ENCODE results near the gene PCBD1.
"Not testable (repeated sequence)": the region's sequence is repeated elsewhere in the genome, so short reads cannot be mapped to it uniquely, and the experiment has no call there.

Gene PCBD1

DNA sequence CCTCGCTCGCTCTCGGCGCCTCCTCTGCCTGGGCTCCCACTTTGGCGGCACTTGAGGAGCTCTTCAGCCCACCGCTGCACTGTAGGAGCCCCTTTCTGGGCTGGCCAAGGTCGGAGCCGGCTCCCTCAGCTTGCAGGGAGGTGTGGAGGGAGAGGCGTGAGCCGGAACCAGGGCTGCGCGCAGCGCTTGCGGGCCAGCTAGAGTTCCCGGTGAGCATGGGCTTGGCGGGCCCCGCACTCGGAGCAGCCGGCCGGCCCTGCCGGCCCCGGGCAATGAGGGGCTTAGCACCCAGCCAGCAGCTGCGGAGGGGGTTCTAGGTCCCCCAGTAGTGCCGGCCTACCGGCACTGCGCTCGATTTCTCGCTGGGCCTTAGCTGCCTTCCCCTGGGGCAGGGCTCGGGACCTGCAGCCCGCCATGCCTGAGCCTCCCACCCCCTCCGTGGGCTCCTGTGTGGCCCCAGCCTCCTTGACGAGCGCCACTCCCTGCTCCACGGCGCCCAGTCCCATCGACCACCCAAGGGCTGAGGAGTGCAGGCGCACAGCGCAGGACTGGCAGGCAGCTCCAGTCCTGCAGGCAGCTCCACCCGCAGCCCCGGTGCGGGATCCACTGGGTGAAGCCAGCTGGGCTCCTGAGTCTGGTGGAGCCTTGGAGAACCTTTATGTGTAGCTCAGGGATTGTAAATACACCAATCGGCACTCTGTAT, 26.7 kb downstream of the PCBD1 start:
- DNase-seq: not testable (repeated sequence)

DNA sequence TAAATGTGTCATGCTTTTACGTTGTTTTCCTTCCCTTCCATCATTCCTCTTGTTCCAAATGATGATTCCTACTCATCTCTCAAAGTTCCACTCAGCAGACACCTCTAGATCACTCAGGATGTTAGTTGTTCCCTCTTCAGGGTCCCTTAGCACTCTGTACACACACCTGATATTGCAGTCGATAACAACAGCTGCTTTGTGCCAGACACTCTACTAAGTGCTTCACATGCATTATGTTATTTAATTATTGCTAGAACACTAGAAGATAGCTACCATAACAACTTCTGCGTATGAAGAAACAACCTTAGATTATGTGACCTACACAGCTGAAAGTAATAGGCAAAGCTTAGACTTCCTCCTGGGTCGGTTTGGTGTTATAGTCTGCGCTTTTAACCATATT, 29.6 kb downstream of the PCBD1 start:
- DNase-seq: no peak

DNA sequence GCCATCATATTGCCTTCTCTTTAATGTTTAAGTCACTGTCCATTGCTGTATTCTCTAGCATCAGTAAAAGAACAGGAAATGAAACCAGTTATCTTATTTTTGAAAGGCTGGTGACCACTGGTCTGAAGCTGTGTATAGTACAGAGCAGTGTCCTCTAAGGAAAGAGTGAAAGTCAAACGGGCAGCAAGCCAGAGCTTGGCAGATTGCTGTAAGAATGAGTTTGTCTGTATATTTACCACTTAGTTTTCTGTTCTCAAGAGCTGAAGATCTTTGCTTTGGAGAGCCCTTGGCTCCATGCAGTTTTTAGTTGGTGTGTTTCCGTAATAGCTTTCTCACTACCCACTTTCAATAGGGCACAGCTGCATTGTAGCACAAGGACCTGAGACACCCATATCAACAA, 31.9 kb downstream of the PCBD1 start:
- DNase-seq: no peak

DNA sequence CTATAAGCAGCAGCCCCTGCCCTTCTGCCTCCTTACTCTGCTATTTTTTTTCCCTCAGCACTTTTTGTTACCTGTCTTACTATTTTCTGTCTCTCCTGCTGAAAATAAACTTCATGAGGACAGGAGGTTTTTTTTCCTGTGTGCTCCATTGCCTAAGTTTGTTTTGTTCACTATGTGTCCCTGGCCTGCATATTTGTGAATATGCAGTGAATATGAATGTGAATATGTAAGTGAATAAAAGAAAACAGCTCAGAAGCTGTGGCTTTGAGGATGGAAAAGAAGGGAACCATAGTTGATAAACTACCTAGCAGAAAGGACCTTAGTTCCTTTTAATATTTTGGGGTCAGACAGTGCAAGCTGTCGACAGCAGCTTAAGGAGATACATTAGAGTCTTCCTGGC, 34.9 kb downstream of the PCBD1 start:
- DNase-seq: no peak

DNA sequence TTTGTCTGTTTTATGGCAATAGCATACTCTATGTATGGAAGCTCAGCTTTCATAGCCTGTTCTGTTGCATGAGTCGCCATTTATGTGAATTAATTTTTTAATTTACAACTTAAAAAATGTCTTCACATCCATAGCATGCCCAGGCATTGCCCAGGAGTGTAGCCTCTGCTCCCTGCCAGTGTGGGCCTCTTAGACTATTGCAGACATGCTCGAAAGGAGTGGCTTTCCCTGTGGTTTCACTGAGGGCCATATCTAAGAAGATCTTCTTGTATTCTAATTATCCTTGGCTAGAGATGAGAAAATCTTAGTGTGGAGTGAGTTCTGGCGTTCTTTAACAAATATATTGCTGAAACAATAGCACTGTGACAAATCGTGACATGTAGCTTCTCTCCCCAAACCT, 35.3 kb downstream of the PCBD1 start:
- no peak for DNase-seq

DNA sequence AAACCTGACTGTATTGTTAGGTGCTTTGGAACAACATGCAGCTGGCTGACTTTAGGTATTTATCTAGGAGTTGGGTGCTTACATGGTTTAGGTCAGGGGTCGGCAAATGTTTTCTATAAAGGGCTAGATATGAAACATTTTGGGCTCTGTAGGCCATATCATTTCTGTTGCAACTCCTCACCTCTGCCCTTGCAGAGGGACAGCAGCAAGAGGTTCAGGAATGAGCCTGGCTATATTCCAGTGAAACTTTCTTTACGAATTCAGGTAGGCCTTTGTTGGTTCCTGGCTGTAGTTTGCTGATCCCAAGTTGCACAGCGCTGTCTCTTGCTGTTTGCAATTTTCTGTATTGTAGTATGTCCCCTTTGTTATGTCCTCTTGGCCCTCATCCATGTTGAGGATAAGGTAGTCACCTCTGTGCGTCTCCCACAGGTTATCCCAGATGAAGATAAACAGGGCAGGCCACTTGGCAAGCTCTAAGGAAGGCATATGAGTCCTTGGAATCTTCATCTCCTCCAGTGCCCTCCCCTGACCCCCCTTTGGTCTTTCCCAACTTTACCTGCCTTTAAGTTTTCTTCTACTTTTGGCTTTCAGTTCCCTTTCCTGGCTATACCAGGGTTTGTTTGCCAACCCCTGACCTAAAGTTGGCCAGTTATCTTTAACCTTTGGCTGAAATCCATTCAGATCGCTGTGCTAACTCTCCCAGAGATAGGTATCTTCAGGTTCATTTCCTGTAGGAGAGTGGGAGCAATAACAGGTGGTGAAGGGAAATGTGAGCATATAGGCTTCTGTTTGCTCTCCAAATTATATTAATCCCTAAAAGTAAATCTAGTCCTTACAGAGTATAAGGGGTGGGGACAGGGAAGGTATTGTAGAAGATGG, 36.5 kb downstream of the PCBD1 start:
- no peak for DNase-seq

DNA sequence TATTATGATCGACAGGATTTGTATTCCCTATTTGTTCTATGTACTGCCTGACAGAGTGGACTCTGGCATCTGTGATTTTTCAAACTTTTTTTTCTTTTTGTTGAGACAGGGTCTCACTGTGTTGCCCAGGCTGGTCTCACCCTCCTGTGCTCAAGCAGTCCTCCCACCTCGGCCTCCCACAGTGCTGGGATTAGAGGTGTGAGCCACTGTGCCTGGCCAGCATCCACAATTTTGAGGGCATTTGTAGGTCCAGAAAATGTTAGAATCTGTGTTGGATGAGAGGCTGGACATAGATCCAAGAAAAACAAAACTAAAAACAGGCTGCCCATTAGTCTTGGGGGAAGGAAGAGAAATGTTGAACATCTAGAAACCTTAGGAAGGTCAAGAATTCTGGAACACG, 38.3 kb downstream of the PCBD1 start:
- DNase-seq: no peak

DNA sequence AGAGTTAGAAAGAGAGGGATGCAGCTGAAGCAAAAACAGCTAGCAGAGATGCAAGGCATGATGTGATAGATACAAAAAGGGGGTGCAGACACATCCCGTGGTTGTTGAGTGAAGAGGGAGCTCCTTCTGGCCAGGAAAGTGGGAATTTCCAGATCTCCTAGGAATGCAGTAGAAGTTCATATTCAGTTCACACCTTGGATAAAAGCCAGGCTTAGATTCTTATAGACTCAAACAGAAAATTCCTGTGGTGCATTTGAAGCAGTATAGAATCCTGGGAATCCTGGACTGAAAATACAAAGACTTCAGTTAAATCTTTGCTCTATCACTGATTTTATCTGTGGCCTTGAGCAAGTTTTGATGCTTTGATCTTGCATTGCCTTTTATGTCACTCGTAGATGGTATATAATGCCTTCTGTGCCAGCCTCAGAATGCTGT, 38.8 kb downstream of the PCBD1 start:
- DNase-seq: no peak

DNA sequence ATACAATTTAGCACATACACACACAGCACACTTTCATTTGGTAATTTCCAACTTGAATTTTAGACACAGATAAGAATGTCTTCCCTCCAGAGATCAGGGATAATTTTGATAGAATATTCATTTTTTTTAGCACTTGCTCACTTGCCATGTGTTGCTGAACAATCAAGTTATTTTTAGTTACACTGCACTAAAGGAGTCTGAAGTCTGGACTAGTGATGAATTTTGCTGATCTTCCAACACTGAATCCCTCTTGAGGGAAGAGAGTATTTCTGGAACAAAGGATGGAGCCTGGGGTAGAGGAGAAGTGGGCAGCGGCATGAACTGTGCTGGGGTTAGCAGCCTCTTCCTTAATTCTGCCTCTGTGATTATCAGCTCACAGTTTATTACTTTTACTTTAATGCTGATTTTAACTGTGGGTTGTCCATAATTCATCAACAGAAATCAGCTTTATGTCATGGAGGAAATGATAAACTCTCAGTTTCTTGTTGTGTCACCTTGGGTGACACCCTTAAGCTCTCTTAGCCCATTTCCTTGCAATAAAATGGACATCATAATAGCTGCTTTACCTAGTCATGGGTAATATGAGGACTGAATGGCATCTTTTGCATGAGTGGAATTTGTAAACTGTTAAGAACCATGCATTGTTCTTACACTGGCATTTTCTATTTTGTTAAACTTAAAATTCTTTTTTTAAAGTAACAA, 40.6 kb downstream of the PCBD1 start:
- DNase-seq: no peak

DNA sequence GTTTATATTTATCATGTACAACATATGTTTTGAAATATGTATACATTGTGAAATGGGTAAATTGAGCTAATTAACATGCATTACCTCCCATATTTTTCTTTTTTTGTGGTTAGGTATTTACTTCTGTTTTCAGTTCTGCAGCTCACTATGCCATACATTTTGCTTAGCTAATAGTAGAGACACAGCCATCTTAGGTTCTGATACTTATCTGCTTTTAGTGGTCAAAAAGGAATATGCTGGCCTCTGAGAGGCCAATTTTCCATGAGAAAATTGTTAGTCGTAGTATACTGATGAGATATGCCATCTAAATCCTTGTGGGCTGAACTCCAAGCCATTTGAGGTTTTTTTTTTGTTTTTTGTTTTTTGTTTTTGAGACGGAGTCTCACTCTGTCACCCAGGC, 41.6 kb downstream of the PCBD1 start:
- no peak for DNase-seq

DNA sequence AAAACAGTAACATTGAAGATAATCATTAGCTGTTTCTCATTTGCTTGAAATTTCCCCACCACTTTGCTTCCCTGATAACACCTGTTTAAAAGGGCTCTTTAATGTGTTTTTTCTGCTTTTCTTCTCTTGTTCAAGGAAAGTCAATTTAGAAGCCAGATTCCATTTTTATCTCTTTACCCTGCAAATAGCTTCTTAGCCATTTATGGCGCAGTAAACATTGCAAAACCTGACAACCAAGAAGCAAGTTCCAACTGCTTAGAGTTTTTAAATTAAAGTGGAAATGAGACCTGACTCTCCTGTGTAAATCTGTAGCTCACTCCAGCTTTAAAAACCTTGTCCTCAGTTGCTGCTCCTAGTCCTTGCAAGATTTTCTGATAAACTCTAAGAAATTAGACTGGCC, 42.5 kb downstream of the PCBD1 start:
- DNase-seq: no peak

DNA sequence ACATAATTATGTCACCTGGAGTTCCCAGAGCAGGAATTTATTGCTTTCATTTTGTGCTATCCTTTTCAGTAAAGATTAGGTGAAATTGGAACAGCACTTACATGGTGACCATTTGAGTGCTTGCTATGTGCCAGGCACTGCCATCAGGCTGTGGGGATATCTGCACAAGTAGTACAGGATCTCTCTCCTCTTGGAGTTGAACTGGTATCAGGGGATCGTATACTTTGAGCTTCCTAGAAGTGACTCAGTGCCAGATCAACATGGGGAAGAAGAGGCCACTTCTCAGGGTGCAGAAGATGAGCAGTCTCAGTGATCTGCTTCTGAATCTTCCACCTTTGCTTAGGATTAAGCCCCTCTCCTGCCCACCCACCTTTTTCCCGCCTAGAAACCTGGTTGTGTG, 43.1 kb downstream of the PCBD1 start:
- no peak for DNase-seq

DNA sequence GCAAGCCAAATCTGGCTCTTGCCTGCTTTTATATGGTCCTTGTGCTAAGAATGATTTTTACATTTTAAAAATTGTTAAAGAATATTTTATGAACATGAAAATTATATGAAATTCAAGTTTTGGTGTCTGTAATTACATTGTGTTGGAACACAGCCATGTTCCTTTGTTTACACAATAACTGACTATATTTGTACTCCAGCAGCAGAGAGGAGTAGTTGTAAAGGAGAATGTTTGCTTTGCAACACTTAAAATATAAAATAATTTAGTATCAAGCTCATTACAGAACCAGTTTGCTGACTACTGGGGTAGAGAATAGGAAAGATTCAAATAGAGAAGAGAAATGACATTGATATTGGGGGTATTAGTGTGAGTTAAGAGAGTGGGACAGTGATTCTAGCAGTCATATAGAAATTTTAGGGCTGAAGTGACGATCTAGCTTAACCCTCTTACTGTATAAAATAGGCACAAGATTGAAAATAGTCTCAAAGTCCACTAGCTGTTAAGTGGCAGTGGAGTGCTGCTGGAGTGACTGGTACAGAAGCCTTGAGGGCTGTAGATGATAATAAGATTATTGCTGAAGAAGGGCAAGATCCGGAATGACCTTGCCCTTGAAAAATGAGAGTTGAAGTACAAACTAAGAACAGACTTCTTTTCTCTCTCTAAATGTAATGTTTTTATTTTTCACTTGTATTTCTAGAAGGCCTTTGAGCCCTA, 44.4 kb downstream of the PCBD1 start:
- no peak for DNase-seq

DNA sequence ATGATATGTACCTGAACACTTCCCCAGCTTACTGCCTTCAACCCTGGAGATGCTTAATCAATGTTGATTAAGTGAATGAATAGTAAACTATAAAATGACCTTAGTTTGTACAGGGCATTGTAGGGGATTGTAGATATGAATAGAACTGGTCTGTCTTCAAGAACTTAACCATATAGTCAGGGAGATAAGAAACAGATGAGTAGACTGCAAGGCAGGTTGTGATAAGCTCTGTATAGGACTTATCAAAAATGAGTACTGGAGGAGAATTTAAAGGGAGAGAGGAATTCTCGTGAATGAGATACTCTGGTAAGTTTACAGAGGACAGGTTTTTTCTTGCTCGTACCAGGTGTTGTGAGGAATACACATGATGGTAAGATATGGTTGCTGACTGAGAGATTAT, 45.0 kb downstream of the PCBD1 start:
- no peak for DNase-seq

DNA sequence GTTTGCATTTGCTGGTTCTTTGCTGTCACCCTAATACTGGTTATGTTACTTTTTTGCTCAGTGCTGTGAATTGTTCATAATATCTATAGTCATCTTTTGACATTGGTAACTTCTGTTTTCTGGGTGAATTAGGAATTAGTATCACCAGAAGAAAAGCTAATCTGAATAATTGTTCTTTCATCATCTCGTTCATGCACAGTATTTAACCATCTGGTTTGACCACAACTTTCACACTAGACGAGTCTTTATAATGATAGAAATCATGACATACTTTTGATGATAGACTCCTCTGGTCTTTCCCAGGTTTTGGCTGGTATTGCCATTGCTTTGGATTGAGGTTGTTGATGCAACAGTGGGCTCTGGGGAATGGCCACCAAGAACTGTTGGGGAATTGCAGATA, 47.5 kb downstream of the PCBD1 start:
- no peak for DNase-seq

DNA sequence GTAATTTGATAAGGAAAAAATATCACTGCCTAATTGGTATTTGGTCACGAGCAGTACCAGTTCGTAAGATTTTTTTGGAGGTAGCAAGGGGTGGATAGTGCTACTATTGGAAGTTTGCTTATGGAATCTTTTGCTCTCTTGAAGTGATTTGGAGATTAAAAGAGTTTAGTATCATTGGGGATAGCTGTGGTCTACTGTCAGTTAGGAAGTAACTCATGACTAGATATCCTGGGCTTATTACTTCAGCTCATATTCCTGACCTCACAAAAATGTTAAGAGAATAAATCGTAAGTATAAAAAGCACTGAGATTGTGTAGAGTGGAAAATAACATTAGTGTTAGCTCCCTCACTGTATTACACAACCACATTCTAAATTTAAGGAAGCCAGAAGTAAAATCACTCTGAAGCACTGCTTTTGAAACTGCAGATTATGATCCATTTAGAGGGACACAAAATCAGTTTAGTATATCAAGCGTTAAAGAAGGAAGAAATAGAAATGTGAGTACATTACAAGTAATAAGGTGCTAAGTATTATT, 50.0 kb downstream of the PCBD1 start:
- DNase-seq: no peak

DNA sequence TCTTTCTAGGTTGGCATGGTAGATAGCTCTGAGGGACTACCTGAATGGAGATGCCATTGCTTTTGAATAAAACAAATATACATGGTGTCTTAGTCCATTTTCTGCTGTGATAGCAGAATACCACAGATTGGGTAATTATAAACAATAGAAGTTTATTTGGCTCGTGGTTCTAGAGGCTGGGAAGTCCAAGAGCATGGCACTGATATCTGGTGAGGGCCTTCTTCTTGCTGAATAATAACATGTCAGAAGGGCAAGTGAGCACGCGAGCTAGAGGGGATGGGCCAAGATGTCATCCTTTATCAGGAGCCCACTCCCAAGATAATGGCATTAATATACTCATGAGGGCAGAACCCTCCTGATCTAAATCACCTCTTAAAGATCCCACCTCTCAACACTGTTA, 50.7 kb downstream of the PCBD1 start:
- no peak for DNase-seq

DNA sequence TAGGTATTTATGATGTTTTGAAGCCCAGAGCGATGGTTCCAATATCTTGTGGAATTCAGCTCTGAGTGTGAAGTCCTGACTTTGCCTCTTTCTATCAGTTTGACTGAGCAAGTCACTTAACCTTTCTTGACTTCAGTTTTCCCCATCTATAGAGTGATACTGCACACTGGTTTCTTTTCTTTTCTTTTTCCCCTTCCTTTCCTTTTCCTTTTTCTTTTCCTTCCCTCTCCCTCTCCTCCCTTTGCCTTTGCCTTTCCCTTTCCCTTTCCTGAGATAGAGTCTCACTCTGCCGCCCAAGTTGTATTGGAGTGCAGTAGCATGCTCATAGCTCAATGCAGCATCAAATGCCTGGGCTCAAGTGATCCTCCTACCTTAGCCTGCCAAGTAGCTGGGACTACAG, 52.0 kb downstream of the PCBD1 start:
- no peak for DNase-seq

DNA sequence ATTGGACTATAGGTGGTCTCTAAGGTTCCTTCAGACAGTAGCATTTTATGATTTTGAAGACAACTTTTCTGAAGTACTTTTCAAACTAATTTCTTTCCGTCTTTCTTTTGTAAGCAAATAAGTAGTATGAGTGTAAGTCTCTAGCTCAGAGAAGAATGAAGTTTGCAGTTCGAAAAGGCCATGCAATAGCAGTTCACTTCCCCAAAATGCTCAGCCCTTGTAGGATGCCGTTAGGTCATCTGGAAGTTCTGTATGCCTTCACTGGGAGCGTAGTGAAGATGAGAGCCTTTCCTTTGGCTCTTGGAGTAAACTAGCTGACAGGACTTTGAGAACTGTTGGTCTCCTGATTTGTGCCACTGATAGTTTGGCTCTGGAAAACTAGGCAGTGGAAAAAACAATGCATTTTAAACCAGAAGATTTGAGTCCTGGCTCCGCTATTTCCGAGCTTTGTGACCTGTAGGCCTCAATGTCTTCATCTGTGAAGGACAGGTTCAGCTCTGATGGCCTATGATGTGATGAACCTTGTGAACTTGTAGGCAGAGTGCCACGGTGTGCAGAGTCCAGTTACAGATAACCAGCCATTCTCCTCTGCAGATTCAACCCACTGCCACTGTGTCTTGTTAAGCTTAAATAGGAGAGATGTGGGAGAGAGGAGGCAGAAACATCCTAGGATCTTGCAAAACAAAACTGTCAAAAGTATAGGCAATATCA, 53.8 kb downstream of the PCBD1 start:
- no peak for DNase-seq

DNA sequence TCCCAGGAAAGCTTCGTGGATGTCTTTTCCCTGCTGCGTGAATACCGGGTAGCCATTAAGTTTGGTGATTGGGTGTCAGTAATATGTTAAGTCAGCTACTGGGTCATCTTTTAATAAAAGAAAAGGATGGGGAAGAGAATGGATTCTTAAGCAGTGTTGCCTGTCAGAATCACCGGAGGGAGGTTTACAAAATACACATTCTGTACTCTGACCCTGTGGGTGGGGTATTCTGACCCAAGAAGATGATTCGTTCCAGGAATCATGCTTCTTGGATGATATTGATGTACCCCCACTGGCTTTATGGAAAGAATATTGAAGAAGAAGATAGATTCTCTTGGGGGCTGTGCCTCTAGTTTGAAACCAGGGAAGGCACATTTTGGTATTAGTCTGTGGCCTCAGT, 54.3 kb downstream of the PCBD1 start:
- DNase-seq: no peak

DNA sequence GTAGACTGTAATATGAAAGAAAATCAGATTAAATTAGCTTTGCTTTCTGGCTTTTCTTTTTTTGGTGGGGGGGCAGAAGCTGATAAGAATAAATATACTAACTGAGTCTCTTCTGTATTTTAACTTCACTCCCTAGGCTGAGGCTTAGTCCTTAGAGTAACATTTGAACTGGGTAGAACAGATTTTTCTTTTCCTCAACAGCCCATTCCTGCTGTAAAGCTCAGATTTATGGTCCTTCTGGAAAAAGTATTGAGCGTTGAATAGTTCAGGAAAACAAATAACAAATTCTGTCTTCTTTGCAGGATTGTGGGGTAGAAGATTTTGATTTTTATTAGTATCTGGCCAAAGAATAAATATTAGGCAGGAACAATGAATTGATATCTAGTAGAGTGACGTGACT, 54.8 kb downstream of the PCBD1 start:
- no peak for DNase-seq

All from NCI-H774 (cell line).